SK-N-MC (cell line): ENCODE data around the gene BICD1.

Experiments used
- EZH2 ChIP-seq: fragments of 200-600 bp; sonication (generic); IDR thresholded peaks from one replicate; pipeline ENCODE4 v1.6.1; 2017; ENCODE audit warnings: antibody characterized with exemption
- FOXP2 ChIP-seq: optimal IDR thresholded peaks from 2 replicates; pipeline ENCODE3; 2011; ENCODE audit warnings: mild to moderate bottlenecking, moderate library complexity; ENCODE audit not compliant: insufficient read depth; ENCODE audit errors: extremely low read length, control extremely low read depth
- POLR2AphosphoS5 ChIP-seq: IDR thresholded peaks from 2 replicates; pipeline ENCODE4 v1.6.1; 2012; ENCODE audit warnings: mild to moderate bottlenecking, low read depth, low read length, borderline replicate concordance

- TF ChIP-seq POLR2AphosphoS5 (no peak), EZH2 (no peak), FOXP2 (no peak)
These were observed 291.5 kb downstream of the BICD1 start for GRCh38 chr12:32398181-32398580.
